HG03159 (cell line): ENCODE data around the gene SLC9A3.

Experiments used
- ATAC-seq: cut with Tn5 transposase; IDR thresholded peaks from one replicate; pipeline ENCODE4 v1.9.1; 2021; ENCODE audit warnings: mild to moderate bottlenecking, moderate library complexity; ENCODE audit not compliant: unreplicated experiment

SLC9A3 gene

GRCh38 chr5:448061-448765 is 76.0 kb downstream of the SLC9A3 start:
- no peak for ATAC-seq

- no peak for ATAC-seq
Measured at GRCh38 chr5:447501-447900, 76.7 kb downstream of the SLC9A3 start.

- no peak for ATAC-seq
Measured at GRCh38 chr5:446883-447263, 77.4 kb downstream of the SLC9A3 start.

- ATAC-seq: no peak
Measured at GRCh38 chr5:446066-446882, 78.0 kb downstream of the SLC9A3 start.

- no peak for ATAC-seq
Measured at GRCh38 chr5:445591-445990, 78.7 kb downstream of the SLC9A3 start.

- ATAC-seq: no peak
Measured at GRCh38 chr5:444226-444625, 80.0 kb downstream of the SLC9A3 start.

- ATAC-seq: peak; percentile 5
Measured at GRCh38 chr5:443239-444151, 80.8 kb downstream of the SLC9A3 start.

- peak; percentile 85 for ATAC-seq
Measured at GRCh38 chr5:442335-443238, 81.7 kb downstream of the SLC9A3 start, which contains the start of gene EXOC3. TSS of gene EXOC3 (plus strand) at chr5:443176. CDS start at chr5:446206, 3,030 bp downstream.

GRCh38 chr5:441996-442334 is 82.3 kb downstream of the SLC9A3 start:
- no peak for ATAC-seq

GRCh38 chr5:440401-441201 is 83.6 kb downstream of the SLC9A3 start:
- no peak for ATAC-seq

GRCh38 chr5:439636-440035 is 84.6 kb downstream of the SLC9A3 start:
- ATAC-seq: no peak

GRCh38 chr5:439181-439580 is 85.1 kb downstream of the SLC9A3 start:
- ATAC-seq: no peak

- no peak for ATAC-seq
Measured at GRCh38 chr5:438481-438981, 85.7 kb downstream of the SLC9A3 start.

- ATAC-seq: no peak
Measured at GRCh38 chr5:437281-437771, 86.9 kb downstream of the SLC9A3 start.

GRCh38 chr5:436641-436975 is 87.6 kb downstream of the SLC9A3 start:
- no peak for ATAC-seq

- no peak for ATAC-seq
Measured at GRCh38 chr5:435961-436640, 88.1 kb downstream of the SLC9A3 start.

- ATAC-seq: no peak
Measured at GRCh38 chr5:435156-435790, 89.0 kb downstream of the SLC9A3 start.

- no peak for ATAC-seq
Measured at GRCh38 chr5:434443-435146, 89.7 kb downstream of the SLC9A3 start.
